ENCODE results near the gene SLC4A1AP.
"Not testable (repeated sequence)": the region's sequence is repeated elsewhere in the genome, so short reads cannot be mapped to it uniquely, and the experiment has no call there.

SLC4A1AP gene, protein sequence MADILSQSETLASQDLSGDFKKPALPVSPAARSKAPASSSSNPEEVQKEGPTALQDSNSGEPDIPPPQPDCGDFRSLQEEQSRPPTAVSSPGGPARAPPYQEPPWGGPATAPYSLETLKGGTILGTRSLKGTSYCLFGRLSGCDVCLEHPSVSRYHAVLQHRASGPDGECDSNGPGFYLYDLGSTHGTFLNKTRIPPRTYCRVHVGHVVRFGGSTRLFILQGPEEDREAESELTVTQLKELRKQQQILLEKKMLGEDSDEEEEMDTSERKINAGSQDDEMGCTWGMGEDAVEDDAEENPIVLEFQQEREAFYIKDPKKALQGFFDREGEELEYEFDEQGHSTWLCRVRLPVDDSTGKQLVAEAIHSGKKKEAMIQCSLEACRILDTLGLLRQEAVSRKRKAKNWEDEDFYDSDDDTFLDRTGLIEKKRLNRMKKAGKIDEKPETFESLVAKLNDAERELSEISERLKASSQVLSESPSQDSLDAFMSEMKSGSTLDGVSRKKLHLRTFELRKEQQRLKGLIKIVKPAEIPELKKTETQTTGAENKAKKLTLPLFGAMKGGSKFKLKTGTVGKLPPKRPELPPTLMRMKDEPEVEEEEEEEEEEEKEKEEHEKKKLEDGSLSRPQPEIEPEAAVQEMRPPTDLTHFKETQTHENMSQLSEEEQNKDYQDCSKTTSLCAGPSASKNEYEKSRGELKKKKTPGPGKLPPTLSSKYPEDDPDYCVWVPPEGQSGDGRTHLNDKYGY

DNA sequence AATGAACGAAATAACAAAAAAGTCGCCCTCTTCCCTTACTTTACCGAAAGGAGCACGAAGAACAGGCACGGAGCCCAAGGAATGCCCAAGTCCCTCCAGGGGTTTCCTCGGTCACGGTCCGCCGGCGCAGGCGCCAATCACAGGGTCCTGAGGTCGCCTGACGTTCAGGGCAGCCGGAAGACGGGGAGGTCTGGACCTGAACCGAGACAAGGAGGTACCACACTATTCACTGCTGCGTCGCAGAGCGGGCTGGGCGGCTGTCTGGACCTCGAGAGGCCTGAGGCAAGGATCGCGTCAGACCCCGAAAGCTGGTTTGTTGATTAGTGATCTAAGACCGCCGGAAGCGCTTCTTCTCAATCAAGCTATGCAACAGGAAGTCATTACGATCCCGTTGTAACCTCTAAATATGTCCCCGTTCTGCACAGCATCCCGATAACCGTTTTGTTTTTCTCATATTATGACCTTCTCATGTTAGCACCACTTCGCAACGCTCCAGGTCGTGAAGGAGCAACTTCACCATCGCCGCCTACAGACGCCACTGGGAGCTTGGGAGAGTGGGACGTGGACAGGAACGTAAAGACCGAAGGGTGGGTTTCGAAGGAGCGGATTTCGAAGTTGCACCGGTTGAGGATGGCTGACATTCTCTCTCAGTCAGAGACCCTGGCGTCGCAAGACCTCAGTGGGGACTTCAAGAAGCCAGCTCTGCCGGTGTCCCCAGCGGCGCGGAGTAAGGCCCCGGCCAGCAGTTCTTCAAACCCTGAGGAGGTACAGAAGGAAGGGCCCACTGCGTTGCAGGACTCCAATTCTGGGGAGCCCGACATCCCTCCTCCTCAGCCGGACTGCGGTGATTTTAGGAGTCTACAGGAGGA, at the start of gene SLC4A1AP, which contains the start of gene SUPT7L:
SLC4A1AP (plus strand) TSS at position 605 of the 869 bp plus-strand sequence; CDS start at position 631, 26 bp downstream.
SUPT7L (minus strand) TSS at position 330 of the 869 bp plus-strand sequence. CDS start 1,422 bp downstream, outside the sequence.
- peak; percentile 83 for DNase-seq

DNA sequence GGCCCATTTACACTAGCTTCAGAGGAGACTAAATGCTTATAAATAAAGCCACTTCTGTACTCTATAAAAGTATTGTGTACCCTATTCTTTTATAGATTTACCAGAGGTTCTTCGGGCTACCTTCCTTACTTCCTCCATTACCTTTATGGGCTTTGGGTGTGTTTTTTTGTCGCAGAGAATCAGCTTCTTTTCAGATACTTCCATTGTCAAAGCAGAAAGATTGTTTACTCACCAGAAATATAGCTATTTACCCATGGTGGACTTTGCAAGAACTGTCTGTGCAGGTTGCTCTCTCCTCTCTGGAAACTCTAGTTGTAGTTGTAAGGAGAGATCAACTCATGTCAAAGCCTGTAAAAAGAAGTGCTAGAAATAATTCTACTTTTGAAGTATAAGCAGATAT, 49.7 kb upstream of the SLC4A1AP start:
- DNase-seq = no peak

DNA sequence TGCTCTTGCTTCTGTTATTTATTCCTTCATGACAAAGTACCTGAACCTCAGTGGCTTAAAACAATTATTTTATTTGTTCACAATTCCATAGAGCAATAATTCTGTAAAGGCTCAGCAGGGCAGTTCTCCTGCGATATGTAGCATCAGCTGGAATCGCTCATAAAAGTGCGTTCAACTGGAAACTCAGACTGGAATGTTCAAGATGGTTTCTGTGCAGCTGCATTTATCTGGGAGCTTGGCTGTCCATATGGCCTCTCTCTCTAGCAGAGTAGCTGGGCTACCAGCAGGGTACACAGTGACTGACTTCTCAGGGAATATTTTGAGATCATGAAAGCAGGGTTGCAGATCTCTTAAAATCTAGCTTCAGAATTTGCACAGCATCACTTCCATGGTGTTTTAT, 48.4 kb upstream of the SLC4A1AP start:
- no peak for DNase-seq

DNA sequence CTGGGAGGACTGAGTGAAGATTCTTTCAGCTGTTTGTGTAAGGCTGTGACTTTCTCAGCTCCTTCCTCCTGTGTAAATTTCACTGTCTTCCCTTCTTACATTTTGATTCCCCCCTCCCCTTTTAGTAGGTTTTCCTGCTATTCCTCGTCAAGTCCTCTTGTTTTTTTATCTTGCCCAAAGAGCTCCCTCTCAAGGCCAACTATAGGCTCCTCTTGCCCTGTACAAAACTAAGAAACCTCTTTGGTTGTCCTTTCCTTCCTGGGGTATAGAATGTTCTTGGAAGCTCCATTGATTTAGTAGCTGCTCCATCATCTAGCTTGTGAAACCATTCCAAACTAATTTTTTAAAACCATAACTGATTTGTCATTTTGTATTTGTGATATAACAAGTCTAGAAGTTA, 42.2 kb upstream of the SLC4A1AP start:
- no peak for DNase-seq

DNA sequence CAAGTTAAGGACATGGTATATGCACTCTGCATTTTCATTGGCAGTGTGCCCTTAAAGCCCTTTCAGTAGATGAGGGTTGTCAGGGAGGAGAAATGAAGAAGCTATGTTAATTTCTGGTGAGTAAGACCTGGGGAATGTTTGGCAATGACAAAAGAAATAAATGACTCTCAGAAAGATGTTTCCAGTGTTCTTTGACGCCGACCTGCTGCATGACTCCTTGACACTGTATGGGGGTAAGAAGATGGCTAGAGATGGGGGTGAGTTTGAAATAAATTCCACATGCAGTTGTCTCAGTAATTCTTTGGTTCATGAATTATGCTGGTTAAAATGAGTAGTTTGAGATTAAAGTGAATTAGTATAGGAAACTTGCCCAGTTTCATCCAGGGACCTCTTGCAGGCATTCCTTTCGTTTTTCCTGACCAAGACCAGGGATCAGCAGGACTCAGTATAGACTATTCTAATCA, 40.7 kb upstream of the SLC4A1AP start:
- no peak for DNase-seq

DNA sequence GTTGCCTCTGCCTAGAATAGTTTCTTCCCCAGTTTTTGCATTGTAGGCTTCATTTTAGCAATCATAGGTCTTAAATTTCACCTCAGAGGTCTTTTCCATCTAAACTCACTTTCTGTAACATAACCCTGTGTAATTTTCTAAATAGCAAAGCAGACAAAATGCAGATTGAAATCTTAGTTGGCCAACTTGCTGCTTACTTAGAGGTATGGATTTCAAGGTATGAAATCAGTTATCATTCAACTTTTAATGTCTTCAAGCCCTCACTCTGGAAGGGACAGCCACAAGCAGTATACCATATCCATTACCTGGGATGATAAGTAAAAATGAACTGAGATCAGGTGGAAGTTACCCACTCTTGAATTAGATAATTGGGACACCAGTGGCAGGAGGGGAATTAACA, 38.7 kb upstream of the SLC4A1AP start:
- DNase-seq = no peak

DNA sequence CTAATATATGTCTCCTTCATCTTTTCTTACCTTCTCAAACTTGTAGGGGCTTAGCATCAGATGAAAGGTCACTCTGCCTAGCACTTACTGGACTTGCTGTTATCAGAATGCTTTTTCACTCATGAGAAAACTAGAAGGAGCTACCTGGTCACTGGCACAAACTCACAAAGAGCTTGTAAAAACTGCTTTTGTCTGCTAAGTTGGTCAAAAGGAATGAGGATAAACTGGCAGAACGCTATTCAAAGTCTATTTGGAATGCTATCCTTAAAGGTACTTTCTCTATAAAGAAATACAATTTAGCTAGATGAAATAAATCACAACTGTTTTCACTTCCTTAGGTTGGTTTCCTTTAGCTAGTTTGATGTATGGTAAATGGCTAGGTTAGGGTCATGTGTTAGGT, 37.4 kb upstream of the SLC4A1AP start:
- not testable (repeated sequence) for DNase-seq

DNA sequence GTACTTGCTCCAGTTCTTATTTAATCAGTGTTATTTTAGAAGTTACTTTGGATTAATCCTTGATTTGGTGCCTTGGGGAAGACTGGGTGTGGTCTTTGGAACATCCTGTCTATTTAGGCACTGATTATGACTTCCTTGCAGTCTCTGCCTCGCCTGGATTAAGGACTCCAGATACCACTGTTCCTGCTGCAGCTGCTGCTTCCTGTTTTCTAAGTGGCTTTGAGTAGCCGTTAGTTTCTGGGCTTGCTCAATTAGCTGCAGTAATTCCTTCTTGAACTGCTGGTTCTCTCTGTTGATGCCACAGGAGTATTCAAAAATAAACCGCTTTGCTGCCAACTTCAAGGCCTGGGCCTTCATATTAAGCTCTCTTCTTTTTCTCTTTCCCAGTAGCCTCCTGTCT, 36.8 kb upstream of the SLC4A1AP start:
- DNase-seq = not testable (repeated sequence)

DNA sequence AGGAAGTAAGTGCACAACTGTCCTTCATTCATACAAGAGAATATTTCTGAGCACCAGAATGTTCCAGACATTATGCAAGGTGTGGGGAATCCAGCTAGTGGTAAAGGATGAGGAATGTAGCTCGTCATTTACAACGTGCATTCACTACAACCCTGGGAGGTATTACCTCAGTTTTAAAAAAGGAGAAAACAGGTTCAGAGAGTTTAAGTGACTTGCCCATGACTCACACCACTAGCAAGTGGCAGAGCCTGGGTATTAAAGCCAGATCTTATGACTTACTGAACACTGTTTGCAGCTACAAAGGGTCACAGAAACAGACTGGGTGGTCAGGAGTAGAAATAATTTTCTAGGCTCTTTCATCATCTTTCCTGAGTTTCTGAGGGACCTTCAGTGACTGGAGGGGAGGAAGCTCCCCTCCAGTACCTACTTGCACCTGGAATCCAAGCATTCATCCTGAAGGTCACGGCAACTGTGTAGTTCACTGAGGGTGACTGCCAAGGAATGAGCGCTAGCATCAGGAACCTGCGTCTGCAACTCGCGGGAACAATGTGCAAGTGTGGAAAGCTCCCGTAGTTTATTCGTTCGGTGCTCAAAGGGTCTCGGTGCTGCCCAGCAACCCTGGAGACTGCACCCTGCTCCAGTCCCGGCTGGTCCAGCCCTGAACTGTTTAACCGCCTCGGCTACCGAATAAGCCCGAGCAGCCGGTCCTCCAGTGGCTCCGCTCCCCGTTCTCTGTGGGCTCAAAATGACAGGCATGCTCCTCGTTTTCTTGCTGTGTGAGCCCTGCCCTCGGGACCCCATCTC, 35.5 kb upstream of the SLC4A1AP start:
- DNase-seq = no peak

DNA sequence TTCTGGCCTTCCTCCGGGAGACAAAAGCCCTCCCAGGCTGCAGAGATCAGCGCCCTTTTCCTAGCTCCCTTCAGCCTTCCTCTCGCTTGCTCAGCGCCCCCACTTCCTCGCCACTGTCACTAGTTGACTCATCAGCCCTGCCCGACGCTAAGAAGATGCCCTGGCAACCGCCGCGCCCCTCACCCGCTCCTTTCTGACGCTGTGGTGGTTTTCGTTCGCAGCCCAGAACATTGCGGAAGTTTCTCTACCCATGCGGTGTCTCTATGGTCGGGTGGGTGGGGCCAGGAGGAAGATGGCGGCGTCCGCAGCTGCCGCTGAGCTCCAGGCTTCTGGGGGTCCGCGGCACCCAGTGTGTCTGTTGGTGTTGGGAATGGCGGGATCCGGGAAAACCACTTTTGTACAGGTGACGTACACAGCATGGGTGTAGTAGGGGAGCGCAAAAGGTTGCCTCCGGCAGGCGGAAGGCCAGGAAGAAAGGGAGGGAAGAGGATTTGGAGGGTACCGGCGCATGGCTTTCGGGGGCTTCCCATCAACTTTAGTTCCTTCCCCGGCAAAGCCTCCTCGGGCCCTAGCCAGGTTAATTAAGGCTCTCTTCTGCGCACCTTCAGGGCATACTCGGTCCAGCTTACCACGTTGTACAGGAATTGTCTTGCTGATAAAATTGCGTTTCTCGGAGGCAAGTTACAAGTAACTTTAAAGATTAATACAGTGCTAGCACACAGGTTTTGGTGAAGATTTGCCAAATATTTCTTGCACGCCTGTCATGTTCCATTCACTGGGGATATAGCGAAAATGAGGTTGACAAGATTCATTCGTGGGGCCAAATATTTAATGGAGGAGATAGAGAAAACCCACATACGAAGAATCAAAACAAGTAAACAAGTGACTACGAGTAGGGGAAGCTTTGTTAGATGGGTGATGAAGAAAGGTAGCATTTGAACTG, 34.7 kb upstream of the SLC4A1AP start, which contains the start of the genes CCDC121 and GPN1:
CCDC121 (minus strand) TSS at position 246 of the 943 bp plus-strand sequence. CDS start 1,213 bp downstream, outside the sequence.
GPN1 (plus strand) TSS at position 284 of the 943 bp plus-strand sequence; CDS start at position 293, 9 bp downstream.
- DNase-seq = peak; percentile 92

DNA sequence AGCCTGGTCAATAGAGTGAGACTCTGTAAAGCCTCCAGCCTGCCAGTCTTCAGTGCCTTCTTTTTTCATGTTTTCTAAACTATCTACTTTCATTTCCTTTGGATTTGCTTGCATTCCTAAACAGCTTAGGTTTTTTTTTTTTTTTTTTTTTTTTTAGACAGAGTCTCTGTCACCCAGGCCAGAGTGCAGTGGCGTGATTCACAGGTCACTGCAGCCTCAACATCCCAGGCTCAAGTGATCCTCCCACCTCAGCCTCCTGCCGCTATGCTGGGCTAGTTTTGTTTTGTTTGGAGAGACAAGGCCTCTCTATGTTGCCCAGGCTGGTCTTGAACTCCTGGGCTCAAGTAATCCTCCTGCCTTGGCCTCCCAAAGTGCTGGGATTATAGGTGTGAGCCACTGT, 33.4 kb upstream of the SLC4A1AP start:
- not testable (repeated sequence) for DNase-seq

DNA sequence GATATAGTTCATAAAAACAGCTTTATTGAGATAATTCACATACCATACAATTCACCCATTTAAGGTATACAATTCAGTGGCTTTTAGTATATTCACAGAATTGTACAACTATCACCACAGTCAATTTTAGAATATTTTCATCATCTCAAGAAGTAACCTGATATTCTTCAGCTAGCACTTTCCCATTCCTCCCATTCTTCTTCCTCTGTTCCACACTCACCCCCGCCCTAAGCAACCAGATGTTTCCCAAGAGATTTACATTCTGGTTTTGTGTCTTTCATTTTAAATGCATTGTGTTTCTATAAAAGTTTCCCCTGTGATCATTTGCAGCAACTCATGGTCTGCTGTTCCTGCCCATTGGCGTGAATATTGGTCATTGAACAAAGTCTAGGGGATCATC, 29.4 kb upstream of the SLC4A1AP start:
- DNase-seq = no peak

DNA sequence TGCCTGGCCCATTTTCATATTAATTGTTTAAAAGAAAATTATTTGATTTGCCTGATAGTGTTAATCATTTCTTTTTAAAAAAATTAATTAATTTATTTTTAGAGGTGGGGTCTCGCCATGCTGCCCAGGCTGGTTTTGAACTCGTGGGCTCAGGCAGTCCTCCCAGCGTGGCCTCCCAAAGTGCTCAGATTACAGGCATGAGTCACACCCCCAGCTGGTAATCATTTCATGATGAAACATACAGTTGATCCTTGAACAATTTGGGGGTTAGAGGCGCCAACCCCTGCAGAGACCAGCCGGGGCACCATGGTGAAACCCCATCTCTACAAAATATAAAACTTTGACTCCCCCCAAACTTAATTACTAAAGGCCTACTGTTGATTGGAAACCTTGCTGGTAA, 26.9 kb upstream of the SLC4A1AP start:
- no peak for DNase-seq

DNA sequence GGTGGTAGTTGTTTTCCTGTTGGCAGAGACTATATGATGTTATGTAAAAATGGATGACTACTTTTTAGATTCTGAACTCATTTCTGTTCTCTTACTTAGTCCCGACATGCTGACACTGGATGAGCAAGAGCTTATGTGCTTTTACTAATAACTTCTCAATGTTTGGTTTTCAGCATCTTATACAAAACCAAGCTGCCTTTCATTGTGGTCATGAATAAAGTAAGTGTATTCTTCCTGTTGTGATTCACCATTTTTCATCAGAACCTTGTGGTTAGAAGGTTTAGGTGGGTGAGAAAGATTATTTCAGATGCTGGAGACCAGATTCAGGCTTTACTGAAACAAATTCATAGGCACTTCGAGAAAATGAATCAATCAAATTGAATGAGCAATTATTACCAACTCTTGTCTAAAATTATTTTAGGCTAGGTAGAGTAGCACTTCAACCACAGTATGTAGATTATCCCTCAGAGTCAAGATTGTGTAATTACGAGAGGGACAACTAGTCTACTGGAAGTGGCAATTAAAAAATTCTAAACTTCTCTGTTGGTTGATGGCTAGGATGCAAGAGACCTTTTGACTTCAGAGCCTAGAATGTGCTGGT, 25.6 kb upstream of the SLC4A1AP start:
- DNase-seq = no peak

DNA sequence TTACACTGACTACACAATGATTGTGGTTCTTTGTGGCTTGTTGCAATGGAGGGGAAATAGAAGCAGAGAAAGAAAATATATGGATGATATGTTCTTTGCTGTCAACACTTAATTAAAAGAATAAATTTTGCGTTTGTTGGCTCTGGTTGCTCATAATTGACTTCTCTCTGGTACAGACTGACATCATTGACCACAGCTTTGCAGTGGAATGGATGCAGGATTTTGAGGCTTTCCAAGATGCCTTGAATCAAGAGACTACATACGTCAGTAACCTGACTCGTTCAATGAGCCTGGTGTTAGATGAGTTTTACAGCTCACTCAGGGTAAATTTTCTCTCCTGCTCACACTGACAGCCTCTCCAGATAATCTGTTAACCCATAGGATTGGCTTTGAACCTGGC, 25.0 kb upstream of the SLC4A1AP start:
- DNase-seq = no peak

DNA sequence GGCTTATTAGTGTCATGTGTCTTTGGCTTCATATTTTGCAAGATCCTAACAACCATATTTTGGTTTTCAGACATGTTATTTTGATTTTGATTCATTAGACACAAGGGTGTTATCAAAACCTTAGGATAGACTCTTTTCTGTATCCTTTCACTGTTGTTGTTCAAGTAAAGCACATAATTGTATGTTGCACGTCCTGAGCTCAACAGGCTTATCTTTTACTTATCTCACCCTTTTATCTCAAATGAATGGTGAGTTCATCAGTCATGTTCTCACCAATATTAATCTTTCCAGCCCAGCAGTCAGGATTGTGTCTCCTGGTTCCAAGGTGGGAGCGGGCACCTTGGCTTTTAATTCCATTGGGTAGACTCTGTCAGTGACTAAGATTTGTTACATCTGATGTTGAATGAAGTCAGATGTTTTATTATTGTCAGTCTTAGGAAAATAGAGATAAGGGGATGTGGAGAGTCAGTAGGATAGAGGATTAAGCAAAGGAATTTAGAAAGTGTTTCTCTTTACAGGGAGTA, 22.9 kb upstream of the SLC4A1AP start:
- peak; percentile 93 for DNase-seq

DNA sequence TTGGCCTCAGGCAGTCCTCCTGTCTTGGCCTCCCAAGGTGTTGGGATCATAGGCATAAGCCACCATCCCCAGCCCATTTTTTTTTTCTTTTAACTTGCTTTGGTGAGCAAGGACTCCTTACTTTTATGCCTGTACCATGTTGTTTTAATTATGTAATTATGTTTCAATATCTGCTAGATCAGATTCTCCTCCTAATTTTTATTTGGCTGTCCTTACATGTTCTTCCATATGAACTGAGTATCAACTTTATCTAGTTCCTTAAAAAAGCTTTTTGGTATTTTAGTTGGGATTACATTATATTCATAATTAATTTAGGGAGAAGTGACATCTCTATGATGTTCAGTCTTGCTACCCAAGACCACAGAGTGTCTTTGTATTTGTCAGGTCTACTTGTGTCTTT, 18.5 kb upstream of the SLC4A1AP start:
- DNase-seq = no peak

DNA sequence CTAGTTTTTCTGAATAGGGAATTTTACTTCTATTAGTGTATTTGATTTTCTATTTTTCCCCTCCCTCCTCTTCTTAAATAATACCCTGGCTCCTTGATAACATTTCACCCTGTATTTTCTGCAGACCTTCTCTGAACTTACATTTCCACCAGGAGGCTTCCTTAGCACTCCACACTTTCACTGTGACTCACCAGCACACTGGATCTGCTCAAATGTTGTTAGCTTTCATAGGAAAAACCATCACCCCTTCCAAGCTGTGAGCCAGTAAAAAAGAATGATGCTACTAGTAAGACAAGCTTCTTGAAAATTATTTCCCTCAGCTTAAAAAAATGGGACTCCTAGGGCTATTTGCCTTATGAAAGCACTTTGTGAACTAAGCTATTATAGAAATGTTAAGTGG, 16.4 kb upstream of the SLC4A1AP start:
- DNase-seq = no peak

DNA sequence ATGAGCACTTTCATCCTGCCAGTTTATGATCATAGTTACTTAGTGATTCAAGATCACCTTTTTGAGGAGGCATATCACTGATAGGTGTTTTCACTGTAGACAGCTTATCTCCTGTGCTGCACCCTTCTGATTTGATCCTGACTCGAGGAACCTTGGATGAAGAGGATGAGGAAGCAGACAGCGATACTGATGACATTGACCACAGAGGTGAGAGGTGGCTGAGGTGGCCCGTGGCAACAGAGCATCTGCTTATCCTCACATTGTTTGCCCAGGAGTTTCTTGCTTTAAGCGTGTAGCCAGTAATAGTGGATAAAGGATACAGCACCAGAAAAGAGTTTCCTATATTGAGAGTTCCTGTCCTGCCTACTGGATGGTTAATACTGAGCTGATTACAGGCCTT, 16.0 kb upstream of the SLC4A1AP start:
- DNase-seq = no peak

DNA sequence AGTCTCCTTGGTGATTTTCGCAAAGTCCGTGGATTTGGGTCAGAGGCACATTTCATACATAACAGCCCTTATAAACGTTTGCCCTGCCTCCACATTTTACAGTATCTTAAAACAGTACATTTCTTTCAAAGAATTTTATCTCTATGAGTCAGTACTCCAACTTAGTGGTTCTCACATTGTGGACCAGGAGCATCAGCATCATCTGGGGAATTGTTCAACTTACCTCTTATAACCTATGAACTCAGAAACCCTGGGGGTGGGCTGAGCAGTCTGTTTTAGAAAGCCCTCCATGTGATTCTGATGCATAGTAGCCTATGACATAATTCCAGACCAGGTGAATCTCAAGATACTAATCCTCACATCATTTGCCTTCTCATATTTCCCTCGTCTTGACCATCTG, 12.6 kb upstream of the SLC4A1AP start:
- no peak for DNase-seq
